Aorta (tissue), 5 donors: ENCODE results near the gene LTBP3. TPM values are rescaled to one million over a fixed set of nuclear protein-coding genes. Genes with fewer than 3 reads are reported as not detected.
A peak's percentile ranks its signal among the peaks of the same experiment; 100 is the strongest.

Experiments used
- ATAC-seq: fragments of 200-7000 bp; cut with Tn5 transposase; one replicate; pipeline ENCODE4 v1.9.1; 2022; ENCODE audit warnings: moderate library complexity; ENCODE audit not compliant: low FRiP score
- DNase-seq, 2 donors: peaks; one replicate each; pipeline ENCODE4 v3.0.0-alpha.2; 2020
- H3K27ac ChIP-seq, 2 donors: one replicate each; pipeline ENCODE4 v1.5.1; 2013; ENCODE audit warnings: low read length in 2 of 2, mild to moderate bottlenecking in 2 of 2, moderate library complexity in 2 of 2, control low read depth in 1 of 2, inconsistent platforms in 1 of 2, low read depth in 1 of 2
- H3K27me3 ChIP-seq, 2 donors: one replicate each; pipeline ENCODE4 v1.6.1; 2013; ENCODE audit warnings: control low read depth in 1 of 2, low read length in 1 of 2, mild to moderate bottlenecking in 1 of 2, moderate library complexity in 1 of 2; ENCODE audit not compliant: insufficient read depth in 2 of 2, control insufficient read depth in 1 of 2
- H3K36me3 ChIP-seq, 2 donors: one replicate each; pipeline ENCODE4 v1.6.1; 2013; ENCODE audit warnings: control low read depth in 1 of 2, low read length in 1 of 2, mild to moderate bottlenecking in 1 of 2; ENCODE audit not compliant: insufficient read depth in 2 of 2, control insufficient read depth in 1 of 2
- H3K4me1 ChIP-seq, 2 donors: one replicate each; pipeline ENCODE4 v1.6.1; 2013; ENCODE audit warnings: low read length in 2 of 2, control low read depth in 1 of 2, mild to moderate bottlenecking in 1 of 2, moderate library complexity in 1 of 2; ENCODE audit not compliant: insufficient read depth in 2 of 2, control insufficient read depth in 1 of 2
- H3K4me3 ChIP-seq, 2 donors: one replicate each; pipeline ENCODE4 v1.5.1; 2013; ENCODE audit warnings: low read length in 2 of 2, control low read depth in 1 of 2, mild to moderate bottlenecking in 1 of 2
- H3K9me3 ChIP-seq: one replicate; pipeline ENCODE4 v1.6.1; 2013; ENCODE audit warnings: mild to moderate bottlenecking, low read length; ENCODE audit not compliant: control insufficient read depth
- WGBS, 2 donors: extraction: QIAGEN DNeasy Blood & Tissue Kit; methylation state at CpG; one replicate each; pipeline ENCODE4 v1.1.7; 2013; 5-methylcytosine and 5-hydroxymethylcytosine counted together
- intact Hi-C, 2 donors: fragments of 100-400 bp; cut with DNase I; formaldehyde crosslinking; loops; one replicate each; pipeline versions ENCODE4 v1.14.2 to v1.15.0; 2022
- polyA plus RNA-seq, 2 donors: library from polyadenylated mRNA; stranded (reverse); fragments of 200-250 nt; gene quantifications; one replicate each; pipeline ENCODE4 v1.2.3, GENCODE V29; 2013
- total RNA-seq, 2 donors: library from RNA; stranded (reverse); fragmentation: NEBNext Ultra II Directional; extraction: Animal tissue kit (Norgen Biotek cat#: 25700); gene quantifications; one replicate each; pipeline ENCODE4 v1.2.1, GENCODE V29; 2021
- donor health status: healthy with polysubstance abuse.
- donor health status: Bipolar disorder and iron deficiency.
- donor health status: DM: no; HTN: no; CAD: no.
- donor health status: DM: no; HTN: no; CAD: no.
- donor health status: DM: yes; HTN: yes; CAD: no.

LTBP3 gene
- total and polyA plus RNA-seq, 4 donors = 40.1 to 473 (median 373) TPM

DNA sequence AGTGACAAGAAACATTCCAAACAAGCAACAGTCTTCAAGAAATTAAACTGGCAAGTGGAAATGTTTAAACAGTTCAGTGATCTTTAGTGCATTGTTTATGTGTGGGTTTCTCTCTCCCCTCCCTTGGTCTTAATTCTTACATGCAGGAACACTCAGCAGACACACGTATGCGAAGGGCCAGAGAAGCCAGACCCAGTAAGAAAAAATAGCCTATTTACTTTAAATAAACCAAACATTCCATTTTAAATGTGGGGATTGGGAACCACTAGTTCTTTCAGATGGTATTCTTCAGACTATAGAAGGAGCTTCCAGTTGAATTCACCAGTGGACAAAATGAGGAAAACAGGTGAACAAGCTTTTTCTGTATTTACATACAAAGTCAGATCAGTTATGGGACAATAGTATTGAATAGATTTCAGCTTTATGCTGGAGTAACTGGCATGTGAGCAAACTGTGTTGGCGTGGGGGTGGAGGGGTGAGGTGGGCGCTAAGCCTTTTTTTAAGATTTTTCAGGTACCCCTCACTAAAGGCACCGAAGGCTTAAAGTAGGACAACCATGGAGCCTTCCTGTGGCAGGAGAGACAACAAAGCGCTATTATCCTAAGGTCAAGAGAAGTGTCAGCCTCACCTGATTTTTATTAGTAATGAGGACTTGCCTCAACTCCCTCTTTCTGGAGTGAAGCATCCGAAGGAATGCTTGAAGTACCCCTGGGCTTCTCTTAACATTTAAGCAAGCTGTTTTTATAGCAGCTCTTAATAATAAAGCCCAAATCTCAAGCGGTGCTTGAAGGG is 53.3 kb downstream of the LTBP3 start:
- intact Hi-C loops = loop anchor here (2.0 to 5.0 kb wide), 2 partner anchors 33 to 78 kb away; no protein-coding TSS in a partner anchor
- ATAC-seq = no peak

DNA sequence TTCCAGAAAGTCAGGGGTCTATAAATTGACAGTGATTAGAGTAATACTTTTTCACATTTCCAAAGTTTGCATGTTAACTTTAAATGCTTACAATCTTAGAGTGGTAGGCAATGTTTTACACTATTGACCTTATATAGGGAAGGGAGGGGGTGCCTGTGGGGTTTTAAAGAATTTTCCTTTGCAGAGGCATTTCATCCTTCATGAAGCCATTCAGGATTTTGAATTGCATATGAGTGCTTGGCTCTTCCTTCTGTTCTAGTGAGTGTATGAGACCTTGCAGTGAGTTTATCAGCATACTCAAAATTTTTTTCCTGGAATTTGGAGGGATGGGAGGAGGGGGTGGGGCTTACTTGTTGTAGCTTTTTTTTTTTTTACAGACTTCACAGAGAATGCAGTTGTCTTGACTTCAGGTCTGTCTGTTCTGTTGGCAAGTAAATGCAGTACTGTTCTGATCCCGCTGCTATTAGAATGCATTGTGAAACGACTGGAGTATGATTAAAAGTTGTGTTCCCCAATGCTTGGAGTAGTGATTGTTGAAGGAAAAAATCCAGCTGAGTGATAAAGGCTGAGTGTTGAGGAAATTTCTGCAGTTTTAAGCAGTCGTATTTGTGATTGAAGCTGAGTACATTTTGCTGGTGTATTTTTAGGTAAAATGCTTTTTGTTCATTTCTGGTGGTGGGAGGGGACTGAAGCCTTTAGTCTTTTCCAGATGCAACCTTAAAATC is 54.0 kb downstream of the LTBP3 start:
- Histone ChIP-seq H3K4me3 (peak overlapping the region; percentile 95 to 100), H3K27me3 (peaks cover 0 to 2% of the 10 kb centered on the region in 2 donors), H3K9me3 (no peaks in the 10 kb centered on the region), H3K27ac (peak overlapping the region in 1 of 2 donors; percentile 25), H3K36me3 (peaks cover 15 to 16% of the 10 kb centered on the region in 2 donors), H3K4me1 (peaks cover 0 to 2% of the 10 kb centered on the region in 2 donors)
- no peak for ATAC-seq
- DNase-seq = no peak
- 0% methylated on average over 3 of the region's 3 CpGs for WGBS, 2 donors
- intact Hi-C loops = loop anchor here in 1 of 2 donors (2.0 kb wide), 1 partner anchor 77 kb away; no protein-coding TSS in a partner anchor

More for the DNA sequence above, 53.3 kb downstream of the LTBP3 start:
- Histone ChIP-seq H3K27ac (peak overlapping the region; percentile 72 to 80), H3K36me3 (peaks cover 15 to 16% of the 10 kb centered on the region in 2 donors), H3K9me3 (no peaks in the 10 kb centered on the region), H3K4me3 (peak overlapping the region; percentile 95 to 100), H3K4me1 (peaks cover 0 to 2% of the 10 kb centered on the region in 2 donors), H3K27me3 (peaks cover 0 to 2% of the 10 kb centered on the region in 2 donors)
- 0 to 3% methylated on average over 8 of the region's 8 CpGs for WGBS, 2 donors
- peak; percentile 6 to 38 for DNase-seq

DNA sequence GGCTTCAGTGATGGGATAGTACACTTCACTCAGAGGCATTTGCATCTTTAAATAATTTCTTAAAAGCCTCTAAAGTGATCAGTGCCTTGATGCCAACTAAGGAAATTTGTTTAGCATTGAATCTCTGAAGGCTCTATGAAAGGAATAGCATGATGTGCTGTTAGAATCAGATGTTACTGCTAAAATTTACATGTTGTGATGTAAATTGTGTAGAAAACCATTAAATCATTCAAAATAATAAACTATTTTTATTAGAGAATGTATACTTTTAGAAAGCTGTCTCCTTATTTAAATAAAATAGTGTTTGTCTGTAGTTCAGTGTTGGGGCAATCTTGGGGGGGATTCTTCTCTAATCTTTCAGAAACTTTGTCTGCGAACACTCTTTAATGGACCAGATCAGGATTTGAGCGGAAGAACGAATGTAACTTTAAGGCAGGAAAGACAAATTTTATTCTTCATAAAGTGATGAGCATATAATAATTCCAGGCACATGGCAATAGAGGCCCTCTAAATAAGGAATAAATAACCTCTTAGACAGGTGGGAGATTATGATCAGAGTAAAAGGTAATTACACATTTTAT is 54.7 kb downstream of the LTBP3 start:
- no peak for ATAC-seq
- peak overlapping the region; percentile 95 to 100 for H3K4me3 ChIP-seq
- DNase-seq = no peak
- no peak overlapping the region for H3K27ac ChIP-seq
- peaks cover 0 to 2% of the 10 kb centered on the region in 2 donors for H3K27me3 ChIP-seq
- peaks cover 15 to 16% of the 10 kb centered on the region in 2 donors for H3K36me3 ChIP-seq
- peaks cover 0 to 2% of the 10 kb centered on the region in 2 donors for H3K4me1 ChIP-seq
- H3K9me3 ChIP-seq = no peaks in the 10 kb centered on the region
- intact Hi-C loops = no loop called here
- WGBS, 2 donors = 0% methylated on average over 3 of the region's 3 CpGs

DNA sequence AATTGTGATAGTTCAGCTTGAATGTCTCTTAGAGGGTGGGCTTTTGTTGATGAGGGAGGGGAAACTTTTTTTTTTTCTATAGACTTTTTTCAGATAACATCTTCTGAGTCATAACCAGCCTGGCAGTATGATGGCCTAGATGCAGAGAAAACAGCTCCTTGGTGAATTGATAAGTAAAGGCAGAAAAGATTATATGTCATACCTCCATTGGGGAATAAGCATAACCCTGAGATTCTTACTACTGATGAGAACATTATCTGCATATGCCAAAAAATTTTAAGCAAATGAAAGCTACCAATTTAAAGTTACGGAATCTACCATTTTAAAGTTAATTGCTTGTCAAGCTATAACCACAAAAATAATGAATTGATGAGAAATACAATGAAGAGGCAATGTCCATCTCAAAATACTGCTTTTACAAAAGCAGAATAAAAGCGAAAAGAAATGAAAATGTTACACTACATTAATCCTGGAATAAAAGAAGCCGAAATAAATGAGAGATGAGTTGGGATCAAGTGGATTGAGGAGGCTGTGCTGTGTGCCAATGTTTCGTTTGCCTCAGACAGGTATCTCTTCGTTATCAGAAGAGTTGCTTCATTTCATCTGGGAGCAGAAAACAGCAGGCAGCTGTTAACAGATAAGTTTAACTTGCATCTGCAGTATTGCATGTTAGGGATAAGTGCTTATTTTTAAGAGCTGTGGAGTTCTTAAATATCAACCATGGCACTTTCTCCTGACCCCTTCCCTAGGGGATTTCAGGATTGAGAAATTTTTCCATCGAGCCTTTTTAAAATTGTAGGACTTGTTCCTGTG is 55.4 kb downstream of the LTBP3 start:
- H3K27me3 ChIP-seq = peaks cover 0 to 2% of the 10 kb centered on the region in 2 donors
- intact Hi-C loops = no loop called here
- peak overlapping the region; percentile 95 to 100 for H3K4me3 ChIP-seq
- DNase-seq (peak; percentile 8 to 30), ATAC-seq (no peak)
- H3K27ac ChIP-seq = no peak overlapping the region
- peaks cover 15 to 16% of the 10 kb centered on the region in 2 donors for H3K36me3 ChIP-seq
- peaks cover 0 to 2% of the 10 kb centered on the region in 2 donors for H3K4me1 ChIP-seq
- 0% methylated on average over 6 of the region's 6 CpGs for WGBS, 2 donors
- H3K9me3 ChIP-seq = no peaks in the 10 kb centered on the region

DNA sequence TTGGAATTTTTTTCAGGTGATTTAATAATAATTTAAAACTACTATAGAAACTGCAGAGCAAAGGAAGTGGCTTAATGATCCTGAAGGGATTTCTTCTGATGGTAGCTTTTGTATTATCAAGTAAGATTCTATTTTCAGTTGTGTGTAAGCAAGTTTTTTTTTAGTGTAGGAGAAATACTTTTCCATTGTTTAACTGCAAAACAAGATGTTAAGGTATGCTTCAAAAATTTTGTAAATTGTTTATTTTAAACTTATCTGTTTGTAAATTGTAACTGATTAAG is 55.9 kb downstream of the LTBP3 start:
- ATAC-seq (no peak), DNase-seq (no peak)
- intact Hi-C loops = no loop called here
- Histone ChIP-seq H3K4me3 (peak overlapping the region; percentile 95 to 100), H3K36me3 (peaks cover 15 to 16% of the 10 kb centered on the region in 2 donors), H3K27me3 (peaks cover 0 to 2% of the 10 kb centered on the region in 2 donors), H3K27ac (no peak overlapping the region), H3K9me3 (no peaks in the 10 kb centered on the region), H3K4me1 (peaks cover 0 to 2% of the 10 kb centered on the region in 2 donors)

DNA sequence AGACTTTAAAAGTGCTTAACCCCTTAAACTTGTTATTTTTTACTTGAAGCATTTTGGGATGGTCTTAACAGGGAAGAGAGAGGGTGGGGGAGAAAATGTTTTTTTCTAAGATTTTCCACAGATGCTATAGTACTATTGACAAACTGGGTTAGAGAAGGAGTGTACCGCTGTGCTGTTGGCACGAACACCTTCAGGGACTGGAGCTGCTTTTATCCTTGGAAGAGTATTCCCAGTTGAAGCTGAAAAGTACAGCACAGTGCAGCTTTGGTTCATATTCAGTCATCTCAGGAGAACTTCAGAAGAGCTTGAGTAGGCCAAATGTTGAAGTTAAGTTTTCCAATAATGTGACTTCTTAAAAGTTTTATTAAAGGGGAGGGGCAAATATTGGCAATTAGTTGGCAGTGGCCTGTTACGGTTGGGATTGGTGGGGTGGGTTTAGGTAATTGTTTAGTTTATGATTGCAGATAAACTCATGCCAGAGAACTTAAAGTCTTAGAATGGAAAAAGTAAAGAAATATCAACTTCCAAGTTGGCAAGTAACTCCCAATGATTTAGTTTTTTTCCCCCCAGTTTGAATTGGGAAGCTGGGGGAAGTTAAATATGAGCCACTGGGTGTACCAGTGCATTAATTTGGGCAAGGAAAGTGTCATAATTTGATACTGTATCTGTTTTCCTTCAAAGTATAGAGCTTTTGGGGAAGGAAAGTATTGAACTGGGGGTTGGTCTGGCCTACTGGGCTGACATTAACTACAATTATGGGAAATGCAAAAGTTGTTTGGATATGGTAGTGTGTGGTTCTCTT is 56.5 kb downstream of the LTBP3 start:
- Histone ChIP-seq H3K4me3 (peak overlapping the region; percentile 95 to 100), H3K4me1 (peaks cover 0 to 2% of the 10 kb centered on the region in 2 donors), H3K27ac (peak overlapping the region; percentile 88 to 90), H3K9me3 (no peaks in the 10 kb centered on the region), H3K36me3 (peaks cover 15 to 16% of the 10 kb centered on the region in 2 donors), H3K27me3 (peaks cover 0 to 2% of the 10 kb centered on the region in 2 donors)
- peak in 1 of 2 donors; percentile 42 for DNase-seq
- intact Hi-C loops = no loop called here
- 0 to 1% methylated on average over 3 of the region's 3 CpGs for WGBS, 2 donors
- ATAC-seq = no peak

DNA sequence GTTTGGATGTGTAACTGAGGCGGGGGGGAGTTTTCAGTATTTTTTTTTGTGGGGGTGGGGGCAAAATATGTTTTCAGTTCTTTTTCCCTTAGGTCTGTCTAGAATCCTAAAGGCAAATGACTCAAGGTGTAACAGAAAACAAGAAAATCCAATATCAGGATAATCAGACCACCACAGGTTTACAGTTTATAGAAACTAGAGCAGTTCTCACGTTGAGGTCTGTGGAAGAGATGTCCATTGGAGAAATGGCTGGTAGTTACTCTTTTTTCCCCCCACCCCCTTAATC is 57.0 kb downstream of the LTBP3 start:
- Histone ChIP-seq H3K27me3 (peaks cover 0 to 2% of the 10 kb centered on the region in 2 donors), H3K36me3 (peaks cover 15 to 16% of the 10 kb centered on the region in 2 donors), H3K4me1 (peaks cover 0 to 2% of the 10 kb centered on the region in 2 donors), H3K9me3 (no peaks in the 10 kb centered on the region), H3K27ac (peak overlapping the region in 1 of 2 donors; percentile 90), H3K4me3 (peak overlapping the region; percentile 95 to 100)
- WGBS, 2 donors = 0% methylated on average over 2 of the region's 2 CpGs
- no peak for DNase-seq
- no peak for ATAC-seq
- intact Hi-C loops = no loop called here
